ENCODE results near the gene MEDAG.
"Not testable (repeated sequence)": the region's sequence is repeated elsewhere in the genome, so short reads cannot be mapped to it uniquely, and the experiment has no call there.

Gene MEDAG

DNA sequence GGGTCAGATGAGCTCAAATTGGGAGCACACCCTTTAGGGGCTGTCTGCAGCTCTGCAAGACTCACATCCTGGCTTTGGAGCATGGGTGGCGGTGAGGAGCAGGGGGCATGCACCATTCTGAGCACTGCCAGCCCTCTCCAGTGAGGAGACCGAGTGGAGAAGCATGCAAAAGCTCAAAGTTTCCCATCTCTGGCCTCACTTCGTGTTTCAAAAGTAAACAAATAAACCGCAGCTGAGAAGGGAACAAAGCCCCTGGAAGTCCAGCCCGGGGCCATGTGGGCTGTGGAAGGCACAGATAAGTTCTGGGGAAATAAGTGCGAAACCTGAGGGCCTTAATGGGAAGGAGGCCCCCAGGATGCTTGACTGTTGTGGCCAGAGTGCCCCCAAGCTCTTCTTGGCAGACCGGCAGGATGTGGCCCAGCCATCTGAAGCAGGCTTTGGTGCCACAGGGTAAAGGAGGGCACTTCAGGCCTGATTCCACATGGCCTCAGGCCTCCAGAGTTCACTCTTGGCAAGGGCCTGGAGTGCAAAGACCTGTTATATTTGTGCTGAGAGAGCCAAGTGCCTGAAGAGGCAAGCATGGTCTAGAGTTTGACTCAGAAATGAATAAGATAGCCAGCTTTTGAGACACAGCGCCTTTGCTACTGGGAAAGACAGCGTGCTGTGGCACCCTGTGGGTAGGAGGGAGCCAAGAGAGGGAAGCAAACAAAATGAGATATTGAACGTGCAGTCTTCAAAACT lies 1.2 kb downstream of the MEDAG start:
- no peak for DNase-seq (ENCODE audit: low read depth)

DNA sequence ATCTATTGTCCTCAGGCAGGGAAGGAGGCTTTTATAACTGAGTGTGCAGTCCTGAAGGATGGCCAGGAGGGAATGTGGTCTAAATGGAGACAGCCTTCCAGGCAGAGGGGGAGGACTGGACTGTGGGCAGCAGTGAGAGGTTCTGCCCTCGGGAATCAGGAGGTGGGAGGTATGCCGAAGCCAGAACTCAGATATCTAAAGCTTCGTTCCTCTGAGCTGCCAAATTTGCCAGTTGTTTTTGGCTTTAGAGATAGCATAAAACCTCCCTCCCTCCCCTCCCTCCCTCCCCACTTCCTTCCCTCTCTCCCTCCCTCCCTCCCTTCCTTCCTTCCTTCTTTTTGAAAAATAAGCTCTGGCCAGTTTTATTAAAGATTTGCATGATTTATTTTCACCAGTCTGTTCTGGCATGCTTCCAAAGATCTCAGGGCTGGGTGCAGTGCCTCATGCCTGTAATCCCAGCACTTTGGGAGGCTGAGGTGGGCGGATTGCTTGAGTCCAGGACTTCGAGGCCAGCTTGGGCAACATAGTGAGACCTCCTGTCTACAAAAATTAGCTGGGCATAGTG lies 2.4 kb downstream of the MEDAG start:
- DNase-seq (ENCODE audit: low read depth): no peak

DNA sequence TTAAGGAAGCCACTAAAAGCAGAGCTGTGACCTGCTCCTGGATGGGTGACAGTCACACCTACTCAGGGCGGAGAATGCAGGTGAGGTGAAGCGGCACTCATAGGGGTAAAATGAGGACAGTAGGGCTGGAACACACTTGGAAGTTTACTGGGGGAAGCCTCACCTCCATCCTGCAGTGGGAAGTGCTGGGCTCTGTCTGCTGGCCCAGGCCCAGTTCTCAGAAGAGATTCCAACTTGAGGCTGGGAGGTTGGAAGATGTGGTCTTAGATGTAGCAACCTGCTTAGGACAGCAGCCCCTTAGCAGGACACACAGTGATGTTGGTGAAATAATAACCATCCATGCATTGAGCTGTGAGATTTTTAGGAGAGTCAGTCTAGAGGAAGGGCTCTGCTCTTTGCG lies 4.6 kb downstream of the MEDAG start:
- no peak for DNase-seq (ENCODE audit: low read depth)

DNA sequence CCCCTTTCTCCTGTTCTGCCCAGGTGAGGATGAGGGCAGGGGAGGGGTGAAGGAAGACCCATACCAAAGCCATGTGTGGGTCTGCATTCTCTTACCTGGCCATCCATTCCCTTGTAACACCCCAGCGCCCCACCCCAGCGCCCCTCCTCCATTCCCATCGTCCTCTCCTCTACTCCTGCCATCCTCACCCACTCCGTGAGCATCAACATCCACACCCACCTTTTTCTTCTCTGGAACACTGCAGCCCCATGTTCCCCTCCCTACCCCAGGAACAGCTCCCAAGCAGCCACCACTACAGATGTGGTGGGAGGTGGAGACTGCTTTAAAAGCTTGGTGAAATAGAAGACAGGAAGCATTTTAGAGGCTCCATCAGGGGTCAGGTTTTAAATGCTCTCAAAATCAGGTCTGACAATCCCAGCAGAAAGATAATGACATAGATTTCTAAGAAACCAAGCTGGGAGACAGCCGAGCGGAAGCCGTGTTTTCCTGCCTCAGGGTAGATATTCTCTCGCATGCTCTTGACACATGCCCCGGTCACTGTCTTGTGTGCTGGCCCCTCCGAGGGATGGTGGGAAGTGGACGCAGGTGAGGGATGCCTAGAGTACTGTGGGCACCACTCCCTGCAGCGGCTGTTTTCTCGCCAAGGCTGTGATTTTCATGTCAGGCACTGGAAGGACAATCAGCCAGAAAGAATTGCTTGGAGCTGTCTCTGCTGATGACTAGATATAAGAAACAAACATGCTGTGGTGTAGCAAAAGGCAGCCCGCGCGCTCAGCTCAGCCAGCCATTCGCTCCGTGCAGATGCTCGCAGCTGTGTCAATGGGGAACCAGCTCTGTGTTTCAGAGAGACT lies 9.8 kb downstream of the MEDAG start:
- no peak for DNase-seq (ENCODE audit: low read depth)

GRCh38 chr13:30916991-30917390 lies 10.9 kb downstream of the MEDAG start:
- DNase-seq (ENCODE audit: low read depth): no peak

DNA sequence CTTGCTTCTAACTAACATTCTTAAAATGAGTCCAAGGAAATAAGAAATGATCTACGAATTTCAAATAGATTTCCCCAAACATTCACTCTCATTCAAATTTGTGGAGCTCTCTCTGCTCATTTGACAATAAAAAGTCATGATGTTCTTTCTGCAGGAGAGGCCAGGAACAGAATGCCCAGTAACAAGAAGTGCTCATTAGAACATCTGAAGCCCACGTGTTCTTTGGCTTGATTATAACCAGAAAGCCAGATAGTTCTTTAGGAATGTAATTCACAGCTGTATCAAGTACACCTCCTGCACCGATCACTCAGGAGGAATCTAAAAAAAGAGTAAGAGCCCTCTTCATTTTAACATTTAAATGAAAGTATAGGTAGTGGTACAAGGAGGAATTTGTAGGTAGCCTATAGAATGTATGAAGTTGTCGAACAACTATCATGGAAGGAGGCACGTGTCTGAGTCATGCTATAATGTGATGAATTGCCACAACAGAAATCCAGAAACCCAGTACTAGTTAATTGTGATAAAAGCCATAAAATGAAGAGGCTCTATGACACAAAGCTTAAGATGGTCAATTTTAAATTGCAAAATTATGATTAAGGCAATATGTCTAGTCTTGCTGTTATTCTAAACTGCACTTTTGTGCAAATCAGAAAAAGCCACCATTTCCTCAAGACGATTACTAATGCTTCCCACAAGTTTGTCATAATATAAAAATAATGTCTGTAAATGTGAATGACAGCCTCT lies 12.8 kb downstream of the MEDAG start:
- DNase-seq (ENCODE audit: low read depth): no peak

- DNase-seq (ENCODE audit: low read depth): no peak
Observed at GRCh38 chr13:30920162-30920909, 14.3 kb downstream of the MEDAG start.

DNA sequence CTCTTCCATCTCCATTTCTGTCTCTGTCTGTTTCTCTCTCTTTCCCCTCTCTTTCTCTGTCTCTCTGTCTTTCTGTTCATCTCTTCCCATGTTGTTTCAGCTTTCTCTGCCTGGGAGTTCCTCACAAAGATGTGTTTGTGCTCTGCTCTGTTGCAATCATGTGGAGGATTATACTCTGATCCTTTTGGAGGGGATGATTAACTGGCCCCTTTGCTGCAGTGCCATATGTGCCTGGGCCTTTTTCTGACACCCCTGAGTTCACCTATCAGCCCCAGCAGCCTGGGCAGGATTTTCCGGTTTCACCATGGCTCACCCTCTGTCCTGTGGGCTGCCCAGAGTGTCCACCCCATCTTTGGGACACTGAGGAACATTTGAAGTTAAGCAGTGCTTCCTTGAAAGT lies 17.3 kb downstream of the MEDAG start:
- no peak for DNase-seq (ENCODE audit: low read depth)

- no peak for DNase-seq (ENCODE audit: low read depth)
Observed at GRCh38 chr13:30924721-30925120, 18.6 kb downstream of the MEDAG start.

- DNase-seq (ENCODE audit: low read depth): no peak
Observed at GRCh38 chr13:30925429-30925828, 19.4 kb downstream of the MEDAG start.

GRCh38 chr13:30926781-30927180 lies 20.7 kb downstream of the MEDAG start:
- DNase-seq (ENCODE audit: low read depth): no peak

DNA sequence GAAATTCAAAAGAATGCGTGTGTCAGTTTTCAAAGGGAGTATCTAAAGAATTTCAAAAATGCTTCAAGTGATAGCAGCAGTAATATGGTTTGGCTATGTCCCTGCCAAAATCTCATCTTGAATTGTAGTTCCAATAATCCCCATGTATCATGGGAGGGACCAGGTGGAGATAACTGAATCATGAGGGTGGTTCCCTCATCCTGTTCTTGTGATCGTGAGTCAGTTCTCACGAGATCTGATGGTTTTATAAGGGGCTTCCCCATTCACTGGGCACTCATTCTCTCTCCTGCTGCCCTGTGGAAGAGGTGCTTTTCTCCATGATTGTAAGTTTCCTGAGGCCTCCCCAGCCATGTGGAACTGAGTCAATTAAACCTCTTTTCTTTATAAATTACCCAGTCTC lies 21.1 kb downstream of the MEDAG start:
- not testable (repeated sequence) for DNase-seq (ENCODE audit: low read depth)

- no peak for DNase-seq (ENCODE audit: low read depth)
Observed at GRCh38 chr13:30927595-30927994, 21.5 kb downstream of the MEDAG start.

DNA sequence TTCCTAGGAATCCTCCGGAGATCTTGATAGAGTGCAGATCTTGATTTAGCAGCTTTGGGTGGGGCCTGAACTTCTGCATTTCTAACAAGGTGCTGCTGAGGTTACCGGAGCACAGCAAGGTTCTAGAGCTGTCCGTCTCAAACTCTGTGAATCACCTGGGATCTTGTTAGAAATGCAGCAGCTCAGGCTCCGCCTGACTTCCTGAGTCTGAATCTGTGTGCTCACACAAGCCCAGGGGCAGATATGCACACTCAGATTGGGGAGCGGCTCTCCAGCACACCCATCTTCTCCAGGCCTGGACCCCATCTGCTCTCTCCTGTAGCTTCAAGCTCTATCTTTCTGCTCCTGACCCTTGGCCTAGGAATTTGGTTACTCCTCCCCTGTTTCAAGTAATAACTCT lies 22.9 kb downstream of the MEDAG start:
- no peak for DNase-seq (ENCODE audit: low read depth)

- no peak for DNase-seq (ENCODE audit: low read depth)
Observed at GRCh38 chr13:30932481-30933353, 26.6 kb downstream of the MEDAG start, which contains the start of gene TEX26. TEX26 (plus strand) TSS chr13:30932656; CDS start chr13:30932716, 60 bp downstream.

- no peak for DNase-seq (ENCODE audit: low read depth)
Observed at GRCh38 chr13:30933354-30933670, 27.2 kb downstream of the MEDAG start.

GRCh38 chr13:30934381-30934780 lies 28.3 kb downstream of the MEDAG start:
- no peak for DNase-seq (ENCODE audit: low read depth)

DNA sequence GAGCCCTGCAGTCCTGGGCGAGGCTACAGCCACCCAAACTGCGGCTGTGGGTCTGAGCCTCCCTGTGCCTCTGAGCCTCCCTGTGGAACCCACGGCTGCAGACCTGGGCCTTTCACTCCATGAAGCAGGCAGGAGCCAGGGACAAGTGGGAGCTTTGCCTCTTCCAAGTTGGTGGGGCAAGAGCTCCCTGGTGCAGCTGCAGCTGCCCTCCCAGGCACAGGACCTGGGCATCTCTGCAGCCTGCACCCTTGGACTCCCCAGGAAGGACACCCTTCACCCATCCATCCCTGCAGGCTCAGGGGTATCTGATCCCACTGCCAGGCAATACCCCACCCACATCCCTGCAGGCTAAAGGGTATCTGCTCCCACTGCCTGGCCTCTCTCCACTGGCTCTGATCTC lies 28.7 kb downstream of the MEDAG start:
- no peak for DNase-seq (ENCODE audit: low read depth)

DNA sequence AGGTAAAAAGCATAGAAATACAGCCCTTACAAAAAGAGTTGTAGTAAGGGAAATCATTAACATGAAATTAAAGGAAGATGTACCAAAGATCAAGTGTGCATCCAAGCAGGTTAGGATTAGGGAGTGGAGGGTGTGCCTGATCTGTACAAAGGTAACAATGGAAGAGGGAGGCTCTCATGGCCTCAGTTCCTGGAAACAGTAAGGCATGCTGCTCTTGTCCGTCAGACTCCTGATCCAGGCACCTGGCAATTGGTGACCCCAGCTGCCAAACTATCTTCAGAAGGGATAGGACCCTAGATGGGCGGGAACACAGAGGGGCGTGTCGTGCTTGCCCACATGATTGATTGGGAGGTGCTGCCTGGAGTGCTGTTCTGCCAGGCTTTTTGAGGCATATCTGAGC lies 30.9 kb downstream of the MEDAG start:
- DNase-seq (ENCODE audit: low read depth): no peak

DNA sequence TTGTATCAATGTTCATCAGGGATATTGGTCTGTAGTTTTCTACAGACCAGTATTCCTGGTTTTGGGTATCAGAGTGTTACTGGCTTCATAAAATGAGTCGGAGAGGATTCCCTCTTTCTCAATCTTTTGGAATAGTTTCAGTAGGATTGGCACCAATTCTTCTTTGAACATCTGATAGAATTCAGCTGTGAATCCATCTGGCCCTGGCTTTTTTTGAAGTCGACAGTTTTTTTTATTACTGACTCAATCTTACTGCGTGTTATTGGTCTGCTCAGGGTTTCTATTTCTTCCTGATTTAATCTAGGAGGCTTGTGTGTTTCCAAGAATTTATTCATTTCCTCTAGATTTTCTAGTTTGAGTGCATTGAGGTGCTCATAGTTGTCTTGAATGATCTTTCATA lies 37.8 kb downstream of the MEDAG start:
- no peak for DNase-seq (ENCODE audit: low read depth)

Data from activated T-cell treated with anti-CD3 and anti-CD28 coated beads for 24 hours (primary cell).